Uterus (tissue), 2 donors: ENCODE results near the gene PSMD13.

Source experiments
- POLR2A ChIP-seq, 2 donors: fragments of 450-650 bp; IDR thresholded peaks; one replicate each; pipeline ENCODE4 v1.6.1; 2016; ENCODE audit warnings: antibody characterized with exemption in 2 of 2, mild to moderate bottlenecking in 1 of 2, moderate library complexity in 1 of 2
- TF ChIP-seq, protein P1 (sequence below), 4 experiments: fragments of 200-600 bp in 2 of 4; fragments of 450-650 bp in 2 of 4; sonication (generic) in 2 of 4; IDR thresholded peaks; one replicate each; pipeline ENCODE4 v1.5.1; 2016 to 2019; ENCODE audit warnings: antibody characterized with exemption in 4 of 4, mild to moderate bottlenecking in 2 of 4, moderate library complexity in 1 of 4

DNA sequence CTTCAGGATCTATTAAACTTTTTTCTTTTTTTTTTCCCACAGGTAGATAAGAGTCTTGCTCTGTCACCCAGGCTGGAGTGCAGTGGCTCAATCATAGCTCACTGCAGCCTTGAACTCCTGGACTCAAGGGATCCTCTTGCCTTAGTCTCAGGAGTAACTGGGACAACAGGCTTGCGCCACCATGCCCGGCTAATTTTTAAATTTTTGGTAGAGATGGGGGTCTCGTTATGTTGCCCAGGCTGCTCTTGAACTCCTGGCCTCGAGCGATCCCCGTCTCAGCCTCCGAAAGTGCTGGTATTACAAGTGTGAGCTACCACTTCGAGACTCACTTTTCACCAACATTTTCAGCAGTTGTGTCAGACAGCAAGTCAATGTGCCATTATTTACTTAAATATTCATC is 1.6 kb upstream of the PSMD13 start:
- TF ChIP-seq POLR2A (IDR thresholded peaks at IDR 0.05): no peak
- TF ChIP-seq, protein P1, sequence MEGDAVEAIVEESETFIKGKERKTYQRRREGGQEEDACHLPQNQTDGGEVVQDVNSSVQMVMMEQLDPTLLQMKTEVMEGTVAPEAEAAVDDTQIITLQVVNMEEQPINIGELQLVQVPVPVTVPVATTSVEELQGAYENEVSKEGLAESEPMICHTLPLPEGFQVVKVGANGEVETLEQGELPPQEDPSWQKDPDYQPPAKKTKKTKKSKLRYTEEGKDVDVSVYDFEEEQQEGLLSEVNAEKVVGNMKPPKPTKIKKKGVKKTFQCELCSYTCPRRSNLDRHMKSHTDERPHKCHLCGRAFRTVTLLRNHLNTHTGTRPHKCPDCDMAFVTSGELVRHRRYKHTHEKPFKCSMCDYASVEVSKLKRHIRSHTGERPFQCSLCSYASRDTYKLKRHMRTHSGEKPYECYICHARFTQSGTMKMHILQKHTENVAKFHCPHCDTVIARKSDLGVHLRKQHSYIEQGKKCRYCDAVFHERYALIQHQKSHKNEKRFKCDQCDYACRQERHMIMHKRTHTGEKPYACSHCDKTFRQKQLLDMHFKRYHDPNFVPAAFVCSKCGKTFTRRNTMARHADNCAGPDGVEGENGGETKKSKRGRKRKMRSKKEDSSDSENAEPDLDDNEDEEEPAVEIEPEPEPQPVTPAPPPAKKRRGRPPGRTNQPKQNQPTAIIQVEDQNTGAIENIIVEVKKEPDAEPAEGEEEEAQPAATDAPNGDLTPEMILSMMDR (IDR thresholded peaks at IDR 0.05): no peak
